WTC11 (cell line): ENCODE data around the gene FBXL7. TPM values are rescaled to one million over a fixed set of nuclear protein-coding genes. Genes with fewer than 3 reads are reported as not detected.

ENCODE experiments used
- ATAC-seq: fragments of 200-7000 bp; cut with Tn5 transposase; 2 replicates; pipeline ENCODE4 v1.10.0; 2021; ENCODE audit warnings: mild to moderate bottlenecking, moderate library complexity
- CTCF ChIA-PET: fragments of 300-600 bp; sonication (Branson Sonifier 250); formaldehyde crosslinking; loops from one replicate; lab custom pipeline; 2021; ENCODE audit warnings: antibody characterized with exemption; lab: Charles Lee
- POLR2A ChIA-PET: fragments of 350-600 bp; sonication (Branson Sonifier 250); formaldehyde crosslinking; loops from one replicate; lab custom pipeline; 2021; ENCODE audit warnings: antibody characterized with exemption; lab: Charles Lee
- DNase-seq: peaks from one replicate; pipeline ENCODE4 v3.0.0; 2021; ENCODE audit warnings: low spot score
- H3K27ac Mint-ChIP-seq: 2 replicates; pipeline ENCODE4 v1.8.0; 2021; ENCODE audit warnings: mixed read lengths
- H3K27me3 Mint-ChIP-seq: 2 replicates; pipeline ENCODE4 v1.8.0; 2021; ENCODE audit warnings: low read depth, mild to moderate bottlenecking, moderate library complexity, mixed read lengths
- H3K36me3 Mint-ChIP-seq: 2 replicates; pipeline ENCODE4 v1.8.0; 2021; ENCODE audit warnings: mixed read lengths
- H3K4me1 Mint-ChIP-seq: 2 replicates; pipeline ENCODE4 v1.8.0; 2022; ENCODE audit warnings: mixed read lengths
- H3K4me3 Mint-ChIP-seq: 2 replicates; pipeline ENCODE4 v1.8.0; 2021; ENCODE audit warnings: mild to moderate bottlenecking, moderate library complexity, mixed read lengths
- H3K9me3 Mint-ChIP-seq: 2 replicates; pipeline ENCODE4 v1.8.0; 2021; ENCODE audit warnings: mixed read lengths
- AR ChIP-seq: fragments of 250-450 bp; sonication (Bioruptor Pico); IDR thresholded peaks from 2 replicates; pipeline ENCODE4 v1.9.0; 2021; ENCODE audit warnings: mild to moderate bottlenecking
- ATF2 ChIP-seq: sonication (generic); formaldehyde crosslinking; IDR thresholded peaks from 2 replicates; pipeline ENCODE4 v1.8.1; 2022; ENCODE audit warnings: low read depth, missing genetic modification reagents, borderline replicate concordance
- CTCF ChIP-seq: fragments of 200-600 bp; IDR thresholded peaks from 2 replicates; pipeline ENCODE4 v1.8.0; 2022; ENCODE audit warnings: antibody characterized with exemption
- EMX1 ChIP-seq: fragments of 250-450 bp; sonication (Bioruptor Pico); IDR thresholded peaks from 2 replicates; pipeline ENCODE4 v1.8.0; 2021; ENCODE audit warnings: mild to moderate bottlenecking
- ETV6 ChIP-seq: sonication (generic); formaldehyde crosslinking; IDR thresholded peaks from 2 replicates; pipeline ENCODE4 v1.8.1; 2022; ENCODE audit warnings: mild to moderate bottlenecking, missing genetic modification reagents
- GRHL2 ChIP-seq: fragments of 250-450 bp; sonication (Bioruptor Pico); IDR thresholded peaks from 2 replicates; pipeline ENCODE4 v1.8.0; 2022; ENCODE audit warnings: mild to moderate bottlenecking, moderate library complexity; ENCODE audit not compliant: insufficient replicate concordance, severe bottlenecking
- GTF2I ChIP-seq: fragments of 250-450 bp; sonication (Bioruptor Pico); conservative IDR thresholded peaks from 2 replicates; pipeline ENCODE4 v1.4.0; 2021; ENCODE audit warnings: mild to moderate bottlenecking
- IRF2 ChIP-seq: sonication (generic); formaldehyde crosslinking; IDR thresholded peaks from 2 replicates; pipeline ENCODE4 v1.8.0; 2022; ENCODE audit warnings: low read depth, missing genetic modification reagents, borderline replicate concordance
- JAZF1 ChIP-seq: fragments of 250-450 bp; sonication (Bioruptor Pico); IDR thresholded peaks from 2 replicates; pipeline ENCODE4 v1.9.0; 2021; ENCODE audit warnings: moderate library complexity, mild to moderate bottlenecking, inconsistent platforms
- MYBL2 ChIP-seq: sonication (generic); formaldehyde crosslinking; IDR thresholded peaks from 2 replicates; pipeline ENCODE4 v1.8.1; 2023; ENCODE audit warnings: mild to moderate bottlenecking, moderate library complexity, missing genetic modification reagents
- NFYB ChIP-seq: sonication (generic); formaldehyde crosslinking; conservative IDR thresholded peaks from 2 replicates; pipeline ENCODE4 v1.8.0; 2022; ENCODE audit warnings: low read depth, missing genetic modification reagents
- NR2C2 ChIP-seq: sonication (generic); formaldehyde crosslinking; IDR thresholded peaks from 2 replicates; pipeline ENCODE4 v1.8.0; 2022; ENCODE audit warnings: mild to moderate bottlenecking, missing genetic modification reagents
- OVOL2 ChIP-seq: fragments of 250-450 bp; sonication (Bioruptor Pico); IDR thresholded peaks from 2 replicates; pipeline ENCODE4 v1.9.0; 2021; ENCODE audit warnings: mild to moderate bottlenecking, borderline replicate concordance
- RELA ChIP-seq: sonication (generic); formaldehyde crosslinking; IDR thresholded peaks from 2 replicates; pipeline ENCODE4 v1.8.1; 2022; ENCODE audit warnings: missing genetic modification reagents, mild to moderate bottlenecking, borderline replicate concordance
- ZBTB21 ChIP-seq: sonication (generic); formaldehyde crosslinking; IDR thresholded peaks from 2 replicates; pipeline ENCODE4 v1.8.1; 2023; ENCODE audit warnings: mild to moderate bottlenecking, missing genetic modification reagents, borderline replicate concordance
- ZNF121 ChIP-seq: sonication (generic); formaldehyde crosslinking; IDR thresholded peaks from 2 replicates; pipeline ENCODE4 v1.8.0; 2023; ENCODE audit warnings: missing genetic modification reagents
- ZNF263 ChIP-seq: sonication (generic); formaldehyde crosslinking; IDR thresholded peaks from 2 replicates; pipeline ENCODE4 v1.8.1; 2022; ENCODE audit warnings: low read depth, mild to moderate bottlenecking, moderate library complexity, missing genetic modification reagents
- ZNF281 ChIP-seq: sonication (generic); formaldehyde crosslinking; IDR thresholded peaks from 2 replicates; pipeline ENCODE4 v1.8.0; 2023; ENCODE audit warnings: mild to moderate bottlenecking, missing genetic modification reagents
- ZNF317 ChIP-seq: sonication (generic); formaldehyde crosslinking; IDR thresholded peaks from 2 replicates; pipeline ENCODE4 v1.8.1; 2023; ENCODE audit warnings: low read depth, mild to moderate bottlenecking, moderate library complexity, missing genetic modification reagents, borderline replicate concordance
- ZNF423 ChIP-seq: fragments of 250-450 bp; sonication (Bioruptor Pico); IDR thresholded peaks from 2 replicates; pipeline ENCODE4 v2.1.2; 2022; ENCODE audit warnings: mild to moderate bottlenecking, moderate library complexity
- total RNA-seq: library from RNA; stranded (reverse); gene quantifications from 3 replicates; pipeline ENCODE4 v1.2.3, GENCODE V29; 2021

FBXL7 gene
- total RNA-seq, 1 experiment from 2014 or later = 13.8 TPM

GRCh38 chr5:15702102-15702501, 202.1 kb downstream of the FBXL7 start:
- no peak for TF ChIP-seq MYBL2
- TF ChIP-seq IRF2 = no peak
- no peak for TF ChIP-seq EMX1 (CRISPR knock-in tag)
- TF ChIP-seq ATF2 (CRISPR knock-in tag) = no peak
- no peak for TF ChIP-seq GTF2I (CRISPR knock-in tag)
- TF ChIP-seq CTCF = no peak
- no peak for TF ChIP-seq ETV6 (CRISPR knock-in tag)
- TF ChIP-seq ZNF423 (CRISPR knock-in tag) = no peak
- no peak for TF ChIP-seq AR
- TF ChIP-seq ZNF121 (CRISPR knock-in tag) = no peak
- no peak for TF ChIP-seq NR2C2 (CRISPR knock-in tag)
- TF ChIP-seq ZBTB21 = no peak
- TF ChIP-seq, all 79 proteins: peak for 0
- Mint-ChIP-seq H3K9me3 (peaks cover 16% of the 10 kb centered on the region), H3K36me3 (no peaks in the 10 kb centered on the region; the same call in none of the 2 replicates), H3K4me3 (no peak overlapping the region), H3K4me1 (peaks cover 35% of the 10 kb centered on the region), H3K27ac (peak overlapping the region; percentile 46; the same call in 1 of the 2 replicates), H3K27me3 (no peaks in the 10 kb centered on the region)
- ATAC-seq = no peak
- POLR2A ChIA-PET = no interaction called here
- no peak for DNase-seq
- CTCF ChIA-PET = no interaction called here

GRCh38 chr5:15703901-15704300, 203.9 kb downstream of the FBXL7 start:
- ChIA-PET POLR2A (no interaction called here), CTCF (interaction anchor here (1.0 kb wide), 1 partner anchor 9 kb away, joined by 3 read pairs; no protein-coding TSS in a partner anchor)
- ATAC-seq (peak; percentile 69), DNase-seq (no peak)
- H3K9me3 Mint-ChIP-seq = peaks cover 16% of the 10 kb centered on the region
- H3K27me3 Mint-ChIP-seq = no peaks in the 10 kb centered on the region
- H3K4me1 Mint-ChIP-seq = peaks cover 34% of the 10 kb centered on the region
- no peaks in the 10 kb centered on the region; the same call in none of the 2 replicates for H3K36me3 Mint-ChIP-seq
- H3K4me3 Mint-ChIP-seq = no peak overlapping the region
- TF ChIP-seq RELA (CRISPR knock-in tag) = no peak
- peak; percentile 36; the same call in 1 of the 2 replicates for TF ChIP-seq ZNF121 (CRISPR knock-in tag)
- H3K27ac Mint-ChIP-seq = peak overlapping the region; percentile 19

GRCh38 chr5:15704397-15704947, 204.5 kb downstream of the FBXL7 start:
- DNase-seq (no peak), ATAC-seq (no peak)
- POLR2A ChIA-PET = no interaction called here
- H3K36me3 Mint-ChIP-seq = no peaks in the 10 kb centered on the region; the same call in none of the 2 replicates
- H3K27ac Mint-ChIP-seq = no peak overlapping the region
- H3K9me3 Mint-ChIP-seq = peaks cover 16% of the 10 kb centered on the region
- CTCF ChIA-PET = interaction anchor here (1.0 kb wide), 1 partner anchor 10 kb away, joined by 3 read pairs; no protein-coding TSS in a partner anchor
- peaks cover 33% of the 10 kb centered on the region for H3K4me1 Mint-ChIP-seq
- no peaks in the 10 kb centered on the region for H3K27me3 Mint-ChIP-seq
- no peak overlapping the region for H3K4me3 Mint-ChIP-seq
- TF ChIP-seq MYBL2 = no peak
- no peak for TF ChIP-seq AR
- TF ChIP-seq OVOL2 = no peak
- no peak for TF ChIP-seq ZNF317 (CRISPR knock-in tag)
- no peak for TF ChIP-seq ETV6 (CRISPR knock-in tag)
- no peak for TF ChIP-seq IRF2
- TF ChIP-seq JAZF1 (CRISPR knock-in tag) = no peak
- TF ChIP-seq ZNF263 (CRISPR knock-in tag) = no peak
- TF ChIP-seq GRHL2 (CRISPR knock-in tag) = no peak
- TF ChIP-seq NFYB (CRISPR knock-in tag) = no peak
- no peak for TF ChIP-seq ZNF281
- no peak for TF ChIP-seq EMX1 (CRISPR knock-in tag)
